NB4 (cell line): ENCODE results near the gene EIF2D.

Source experiments
- DNase-seq: peaks from one replicate; pipeline ENCODE4 v3.0.0; 2010; ENCODE audit warnings: low read depth
- H3K4me3 ChIP-seq: one replicate; pipeline ENCODE4 v1.5.1; 2011; ENCODE audit warnings: mild to moderate bottlenecking, low read depth, low read length, moderate library complexity
- CTCF ChIP-seq: IDR thresholded peaks from one replicate; pipeline ENCODE4 v1.5.1; 2012; ENCODE audit warnings: low read depth, low read length
- MAX ChIP-seq: IDR thresholded peaks from 2 replicates; pipeline ENCODE4 v1.6.1; 2011; ENCODE audit warnings: low read depth, low read length
- MYC ChIP-seq: IDR thresholded peaks from 2 replicates; pipeline ENCODE4 v1.6.1; 2011; ENCODE audit warnings: low read depth, low read length
- POLR2A ChIP-seq: IDR thresholded peaks from 2 replicates; pipeline ENCODE4 v1.6.1; 2011; ENCODE audit warnings: mild to moderate bottlenecking; ENCODE audit not compliant: insufficient read length; ENCODE audit errors: extremely low read depth

EIF2D gene

GRCh38 chr1:206637605-206638004, 25.3 kb upstream of the EIF2D start:
- TF ChIP-seq CTCF, result no peak
- no peak for DNase-seq
- H3K4me3 ChIP-seq, result no peak overlapping the region

- H3K4me3 ChIP-seq, result peak overlapping the region; percentile 69
- TF ChIP-seq CTCF, result no peak
- no peak for TF ChIP-seq MAX
- no peak for TF ChIP-seq POLR2A
- TF ChIP-seq MYC, result no peak
- DNase-seq, result no peak
These were observed 24.4 kb upstream of the EIF2D start for GRCh38 chr1:206636671-206637070.

- TF ChIP-seq MAX (no peak), MYC (no peak)
- peak overlapping the region; percentile 69 for H3K4me3 ChIP-seq
- DNase-seq, result peak; percentile 39
These were observed 23.7 kb upstream of the EIF2D start for GRCh38 chr1:206635978-206636345.

GRCh38 chr1:206635080-206635977, 23.1 kb upstream of the EIF2D start, which contains the start of gene DYRK3:
Gene DYRK3 (plus strand): TSS chr1:206635536. CDS start chr1:206635704, 168 bp downstream.
- H3K4me3 ChIP-seq, result peak within 1 kb of the TSS; percentile 69
- TF ChIP-seq MYC, result peak; percentile 95
- peak; percentile 93 for TF ChIP-seq MAX
- no peak for TF ChIP-seq CTCF
- TF ChIP-seq POLR2A, result peak; percentile 91
- peak; percentile 95 for DNase-seq

- peak; percentile 81 for DNase-seq
- TF ChIP-seq POLR2A, result no peak
- peak; percentile 59 for TF ChIP-seq MAX
- peak; percentile 72 for TF ChIP-seq CTCF
- peak; percentile 46; the same call in 1 of the 2 replicates for TF ChIP-seq MYC
- H3K4me3 ChIP-seq, result peak overlapping the region; percentile 50
These were observed 22.3 kb upstream of the EIF2D start for GRCh38 chr1:206634365-206635079.

- peak; percentile 19 for DNase-seq
- no peak overlapping the region for H3K4me3 ChIP-seq
- no peak for TF ChIP-seq MAX
- TF ChIP-seq CTCF, result no peak
- TF ChIP-seq MYC, result no peak
- TF ChIP-seq POLR2A, result no peak
These were observed 21.4 kb upstream of the EIF2D start for GRCh38 chr1:206633708-206634121.
